Body of pancreas (tissue), 4 donors: ENCODE data around the gene VSIG2. TPM values are rescaled to one million over a fixed set of nuclear protein-coding genes. Genes with fewer than 3 reads are reported as not detected.

ENCODE experiments used
- ATAC-seq: fragments of 150-250 bp; one replicate; pipeline ENCODE4 v1.9.1; 2016
- DNase-seq, 4 donors: peaks; one replicate each; pipeline ENCODE4 v3.0.0-alpha.2; 2019
- H3K27ac ChIP-seq, 4 donors: fragments of 200-600 bp; sonication (generic); 1 replicate in 3 of 4; 2 replicates in 1 of 4; pipeline versions ENCODE4 v1.5.1 to v1.6.1; 2016 to 2019; ENCODE audit warnings: mild to moderate bottlenecking in 1 of 4, mixed read lengths in 1 of 4, moderate library complexity in 1 of 4
- H3K27me3 ChIP-seq, 2 donors: fragments of 200-600 bp; sonication (generic); one replicate each; pipeline ENCODE4 v1.6.0; 2016; ENCODE audit warnings: mild to moderate bottlenecking in 1 of 2
- H3K36me3 ChIP-seq, 2 donors: fragments of 200-600 bp; sonication (generic); replicated peaks in 1 of 2; 2 replicates each; pipeline ENCODE4 v1.5.1; 2016; ENCODE audit warnings: low read depth in 2 of 2; ENCODE audit not compliant: insufficient read depth in 1 of 2
- H3K4me1 ChIP-seq: fragments of 200-600 bp; sonication (generic); one replicate; pipeline ENCODE4 v1.6.0; 2016
- H3K4me3 ChIP-seq, 2 donors: fragments of 200-600 bp; sonication (generic); 1 replicate in 1 of 2; 2 replicates in 1 of 2; pipeline ENCODE4 v1.5.1; 2016 to 2019
- H3K9me3 ChIP-seq, 3 donors: fragments of 200-600 bp; sonication (generic); 1 replicate in 2 of 3; 2 replicates in 1 of 3; pipeline ENCODE4 v1.5.1; 2016
- CTCF ChIP-seq, 7 experiments: fragments of 450-650 bp in 4 of 7; fragments of 200-600 bp in 3 of 7; sonication (generic) in 3 of 7; IDR thresholded peaks; one replicate each; pipeline ENCODE4 v1.5.1; 2016 to 2019; ENCODE audit warnings: antibody characterized with exemption in 7 of 7
- POLR2A ChIP-seq, 3 donors: fragments of 450-650 bp; IDR thresholded peaks; one replicate each; pipeline ENCODE4 v1.6.1; 2016; ENCODE audit warnings: antibody characterized with exemption in 3 of 3, mild to moderate bottlenecking in 2 of 3
- WGBS, 2 donors: methylation state at CpG; one replicate each; pipeline ENCODE4 v1.1.5; 2017; 5-methylcytosine and 5-hydroxymethylcytosine counted together
- intact Hi-C: fragments of 100-400 bp; cut with DNase I; formaldehyde crosslinking; loops from one replicate; pipeline ENCODE4 v1.15.1; 2023
- total RNA-seq, 2 donors: library from RNA; depleted of rRNA; stranded (reverse); fragments of >200 nt; gene quantifications; one replicate each; pipeline ENCODE4 v1.1.0, GENCODE V29; 2016

VSIG2 gene
- total RNA-seq, 2 donors from 2014 or later: 7.0 TPM; not detected in 1

- intact Hi-C loops: no loop called here
- 1 to 6% methylated on average over 8 of the region's 8 CpGs for WGBS, 2 donors
- no peak for DNase-seq
- no peaks in the 10 kb centered on the region for H3K27me3 ChIP-seq
- peaks cover 20% of the 10 kb centered on the region for H3K4me1 ChIP-seq
- ATAC-seq: no peak
- H3K4me3 ChIP-seq: peak overlapping the region in 1 of 2 donors; percentile 55
- no peaks in the 10 kb centered on the region for H3K9me3 ChIP-seq
- TF ChIP-seq POLR2A (IDR thresholded peaks at IDR 0.05) (no peak), CTCF (IDR thresholded peaks at IDR 0.05) (no peak)
- H3K36me3 ChIP-seq: no peaks in the 10 kb centered on the region
- H3K27ac ChIP-seq: peak overlapping the region in 3 of 4 donors; percentile 92 to 97 (median 94)
Observed at GRCh38 chr11:124798991-124799347, 46.9 kb upstream of the VSIG2 start.

- TF ChIP-seq POLR2A (IDR thresholded peaks at IDR 0.05) (no peak), CTCF (IDR thresholded peaks at IDR 0.05) (no peak)
- ATAC-seq: no peak
- no peak overlapping the region for H3K4me3 ChIP-seq
- intact Hi-C loops: no loop called here
- no peaks in the 10 kb centered on the region for H3K27me3 ChIP-seq
- H3K27ac ChIP-seq: no peak overlapping the region
- H3K9me3 ChIP-seq: no peaks in the 10 kb centered on the region
- H3K36me3 ChIP-seq: no peaks in the 10 kb centered on the region
- H3K4me1 ChIP-seq: peaks cover 25% of the 10 kb centered on the region
- no peak for DNase-seq
- WGBS, 2 donors: 78 to 89% methylated on average over 3 of the region's 3 CpGs
Observed at GRCh38 chr11:124796312-124796711, 44.3 kb upstream of the VSIG2 start.

- H3K36me3 ChIP-seq: no peaks in the 10 kb centered on the region
Observed at GRCh38 chr11:124793466-124794278, 41.6 kb upstream of the VSIG2 start.

GRCh38 chr11:124791626-124792341 lies 39.7 kb upstream of the VSIG2 start:
- WGBS, 2 donors: 79 to 89% methylated on average over 4 of the region's 4 CpGs
- no peaks in the 10 kb centered on the region for H3K9me3 ChIP-seq
- no peak overlapping the region for H3K27ac ChIP-seq
- no peaks in the 10 kb centered on the region for H3K36me3 ChIP-seq
- intact Hi-C loops: no loop called here
- no peak for DNase-seq
- H3K4me3 ChIP-seq: no peak overlapping the region
- no peaks in the 10 kb centered on the region for H3K27me3 ChIP-seq
- ATAC-seq: no peak
- TF ChIP-seq CTCF (IDR thresholded peaks at IDR 0.05): no peak
- TF ChIP-seq POLR2A (IDR thresholded peaks at IDR 0.05): no peak
- peaks cover 9% of the 10 kb centered on the region for H3K4me1 ChIP-seq

More at GRCh38 chr11:124793466-124794278, 41.6 kb upstream of the VSIG2 start:
- H3K9me3 ChIP-seq: no peaks in the 10 kb centered on the region
- intact Hi-C loops: no loop called here
- no peak overlapping the region for H3K4me3 ChIP-seq
- WGBS, 2 donors: 81 to 89% methylated on average over 2 of the region's 2 CpGs
- no peaks in the 10 kb centered on the region for H3K27me3 ChIP-seq
- TF ChIP-seq CTCF (IDR thresholded peaks at IDR 0.05): peak; percentile 40 to 69 (median 63)
- TF ChIP-seq POLR2A (IDR thresholded peaks at IDR 0.05): no peak
- H3K4me1 ChIP-seq: peaks cover 14% of the 10 kb centered on the region
- peak; percentile 55 for ATAC-seq
- DNase-seq: peak; percentile 20 to 51 (median 32)
- H3K27ac ChIP-seq: no peak overlapping the region
